Parietal lobe (tissue), 2 donors: Measurements from ENCODE around the gene NOP16. TPM values are rescaled to one million over a fixed set of nuclear protein-coding genes. Genes with fewer than 3 reads are reported as not detected.

Experiments used
- small RNA-seq: library from RNA; depleted of rRNA; stranded (forward); fragments of <200 nt; gene quantifications from one replicate; pipeline ENCODE3, GENCODE V24; 2014; ENCODE audit warnings: low replicate concordance
- total RNA-seq: library from RNA; depleted of rRNA; stranded (reverse); fragments of >200 nt; gene quantifications from one replicate; pipeline ENCODE4 v1.2.3, GENCODE V29; 2014

NOP16 gene
- 9.1 TPM for total RNA-seq

GRCh38 chr5:176388444-176389134, at the start of gene NOP16, which contains the start of gene HIGD2A:
Gene NOP16 (minus strand): TSS chr5:176388598. CDS start chr5:176388539, 59 bp downstream.
Gene HIGD2A (plus strand): TSS chr5:176388751. CDS start chr5:176388820, 69 bp downstream.

DNA sequence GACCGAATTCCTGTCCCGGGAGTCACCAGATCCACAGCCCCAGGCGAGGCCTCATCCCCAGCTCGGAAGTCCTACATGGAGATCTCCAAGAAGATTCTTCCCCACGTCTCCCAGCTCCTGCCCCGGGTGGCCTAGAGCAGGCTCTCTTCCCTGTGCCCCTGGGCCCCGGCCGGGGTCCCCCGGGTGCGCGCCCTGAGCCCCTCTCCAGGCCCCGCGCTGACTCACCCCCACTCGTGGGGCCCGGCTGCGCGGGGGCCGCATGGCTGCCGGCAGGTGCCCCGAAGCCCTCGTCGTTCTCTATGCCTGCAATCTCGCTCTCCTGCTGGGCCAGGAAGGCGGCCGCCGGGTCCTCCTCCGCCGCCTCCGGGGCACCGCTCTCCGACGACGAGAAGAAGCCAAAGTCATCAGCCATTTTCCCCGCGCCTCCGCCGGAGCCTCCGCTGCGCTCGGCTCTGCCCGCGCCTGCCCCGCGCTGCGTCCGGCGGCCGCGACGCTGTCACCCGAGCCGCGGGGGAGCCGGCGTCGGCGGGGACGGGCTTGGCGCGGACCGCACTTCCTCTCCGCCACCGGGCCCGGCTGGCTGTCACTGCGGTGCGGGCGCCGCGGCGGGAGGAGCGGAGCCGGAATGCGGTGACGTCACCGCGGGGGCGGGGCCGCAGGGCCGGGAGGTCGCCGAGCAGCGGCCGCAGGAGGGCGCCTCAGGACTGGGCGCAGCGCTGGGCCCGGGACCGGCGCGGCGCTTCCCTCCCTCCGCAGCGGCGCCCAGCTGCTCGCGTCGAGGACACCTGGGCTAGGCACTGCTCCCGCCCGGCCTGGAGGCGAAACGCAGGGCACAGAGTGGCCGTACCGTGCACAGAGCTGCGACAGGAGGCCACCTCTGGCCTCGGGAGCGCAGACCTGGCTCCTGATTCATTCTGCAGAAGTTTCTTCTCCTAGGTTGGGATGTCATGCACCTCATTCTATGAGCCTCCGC, 27.8 kb upstream of the NOP16 start, which contains the start of gene CLTB:
Gene CLTB, minus strand, starts transcription at position 588 of the 973 bp plus-strand sequence. Its CDS starts 176 bp downstream, at position 412.

DNA sequence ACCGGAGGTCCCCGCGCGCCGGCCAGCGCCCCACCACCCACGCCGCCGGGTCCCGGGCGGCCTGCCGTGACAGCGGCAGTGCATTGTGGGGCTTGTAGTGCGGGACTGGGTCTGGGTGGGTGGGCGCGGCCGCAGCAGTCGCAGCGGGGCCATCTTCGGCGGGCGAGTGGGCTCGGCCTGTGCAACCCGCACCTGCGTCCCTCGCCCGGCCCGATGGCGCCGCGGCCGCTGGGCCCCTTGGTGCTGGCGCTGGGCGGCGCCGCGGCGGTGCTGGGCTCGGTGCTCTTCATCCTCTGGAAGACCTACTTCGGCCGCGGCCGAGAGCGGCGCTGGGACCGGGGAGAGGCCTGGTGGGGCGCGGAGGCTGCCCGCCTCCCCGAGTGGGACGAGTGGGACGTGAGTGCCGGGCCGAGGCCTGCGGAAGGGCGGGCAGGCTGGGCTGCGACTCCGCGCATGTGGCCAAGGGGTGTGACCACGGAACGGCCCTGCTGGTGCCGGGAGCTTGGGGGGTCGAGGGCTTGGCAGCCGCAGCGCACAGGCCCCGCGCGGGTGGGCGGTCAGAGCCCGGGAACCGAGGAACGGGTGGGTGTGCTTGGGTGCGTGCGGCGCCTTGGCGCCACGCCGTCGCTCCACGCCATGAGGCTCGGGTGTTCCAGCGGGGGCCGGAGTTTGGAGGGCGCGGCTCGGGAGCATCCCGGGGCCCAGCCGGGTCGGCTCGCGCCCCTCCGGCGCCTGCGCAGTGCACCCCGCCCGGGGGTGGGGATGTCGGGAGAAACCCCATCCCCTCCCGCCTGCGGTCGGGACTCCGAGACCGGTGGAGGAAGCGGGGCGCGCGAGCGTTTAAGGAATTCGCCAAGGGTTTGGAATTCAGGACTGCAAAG, 22.8 kb downstream of the NOP16 start, which contains the start of gene ARL10:
Gene ARL10, plus strand, starts transcription at position 137 of the 881 bp plus-strand sequence. Its CDS starts 77 bp downstream, at position 214.

DNA sequence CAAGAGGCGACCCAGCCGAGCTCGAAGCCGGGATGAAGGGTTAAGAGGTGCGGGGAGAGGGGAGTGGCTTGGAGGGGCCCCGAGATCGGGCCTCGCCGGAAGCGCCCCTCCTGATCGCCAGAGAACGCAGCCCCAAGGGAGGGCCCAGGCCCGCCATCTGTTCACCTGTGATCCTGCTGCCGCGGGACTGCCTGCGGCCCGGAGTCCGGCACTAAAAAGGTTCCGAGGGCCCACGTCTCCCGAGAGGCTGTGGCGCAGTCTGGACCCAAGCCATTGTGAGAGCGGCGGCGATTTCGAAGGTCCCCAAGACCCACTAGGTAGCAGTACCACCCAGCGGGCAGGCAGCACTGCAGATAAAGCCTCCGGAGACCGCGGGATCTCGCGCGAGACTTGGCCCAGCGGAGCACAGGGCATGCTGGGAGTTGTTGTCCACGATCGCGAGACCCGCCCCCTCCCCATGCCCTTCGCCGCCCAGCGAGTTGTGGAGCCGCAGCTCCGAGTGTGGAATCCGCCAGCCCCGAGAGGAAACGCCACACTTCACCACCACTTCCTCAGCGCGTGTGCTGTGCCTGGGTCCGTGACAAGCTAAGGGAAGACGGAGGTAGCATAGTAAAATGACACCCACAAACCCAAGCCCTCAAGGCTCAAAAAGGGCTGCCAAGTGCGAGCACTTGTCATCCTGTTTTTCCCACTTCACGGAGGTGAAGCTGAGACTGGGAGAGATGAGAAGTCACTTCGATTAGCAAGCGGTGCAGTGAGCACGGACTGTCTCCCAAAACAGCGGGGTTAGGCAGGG, 26.8 kb downstream of the NOP16 start, which contains the start of gene KIAA1191:
Gene KIAA1191, minus strand, starts transcription at position 328 of the 796 bp plus-strand sequence. CDS start 2,256 bp downstream, outside the sequence.

Small RNAs within 50 kb of the gene (small RNA-seq; reads per million reads assigned to genes)
- 15.5 reads per million, percentile 91 among the genes with 10 or more reads in this experiment for gene MIR1271

Other genes with a start within 250 kb of the NOP16 start
- gene SIMC1, start 150.2 kb downstream of the NOP16 start, total RNA-seq: 31.9 TPM
- gene KIAA1191, start 26.8 kb downstream of the NOP16 start, total RNA-seq: 114 TPM
- gene ARL10, start 23.1 kb downstream of the NOP16 start, total RNA-seq: 108 TPM
- gene HIGD2A, start 153 bp upstream of the NOP16 start, total RNA-seq: 28.5 TPM
- gene CLTB, start 27.9 kb upstream of the NOP16 start, total RNA-seq: 47.6 TPM
- 37.9 TPM for gene FAF2, start 59.8 kb upstream of the NOP16 start, total RNA-seq
- 21.0 TPM for gene RNF44, start 148.8 kb upstream of the NOP16 start, total RNA-seq
- gene CDHR2, start 160.7 kb upstream of the NOP16 start, total RNA-seq: 0.63 TPM
- 113 TPM for gene GPRIN1, start 221.6 kb upstream of the NOP16 start, total RNA-seq
- 14.4 TPM for gene SNCB, start 241.9 kb upstream of the NOP16 start, total RNA-seq
- gene EIF4E1B, start 242.1 kb upstream of the NOP16 start, total RNA-seq: 0.31 TPM